GM23338 (cell line): ENCODE data around the gene DUSP3. TPM values are rescaled to one million over a fixed set of nuclear protein-coding genes. Genes with fewer than 3 reads are reported as not detected.

Experiments
- ATAC-seq: fragments of 200-7000 bp; cut with Tn5 transposase; 3 replicates; pipeline ENCODE4 v1.9.1; 2020
- DNase-seq: peaks from one replicate; pipeline ENCODE4 v3.0.0-alpha.2; 2015; ENCODE audit warnings: low spot score
- H2AFZ ChIP-seq: fragments of 200-600 bp; sonication (generic); 2 replicates; pipeline ENCODE4 v1.8.0; 2016; ENCODE audit warnings: antibody characterized with exemption, mild to moderate bottlenecking, moderate library complexity
- H3F3A ChIP-seq: fragments of 200-600 bp; sonication (generic); replicated peaks from 2 replicates; pipeline ENCODE4 v1.8.0; 2017; ENCODE audit warnings: antibody characterized with exemption, mixed run types, low read depth
- H3K27ac ChIP-seq: fragments of 200-600 bp; sonication (generic); 2 replicates; pipeline ENCODE4 v1.6.1; 2016; ENCODE audit warnings: low read depth
- H3K27me3 ChIP-seq: fragments of 200-600 bp; sonication (generic); 2 replicates; pipeline ENCODE4 v1.8.0; 2016; ENCODE audit warnings: mild to moderate bottlenecking, mixed run types, moderate library complexity; ENCODE audit not compliant: insufficient read depth
- H3K36me3 ChIP-seq: fragments of 200-600 bp; sonication (generic); 2 replicates; pipeline ENCODE4 v1.8.0; 2016; ENCODE audit warnings: mild to moderate bottlenecking; ENCODE audit not compliant: insufficient read depth
- H3K4me1 ChIP-seq: fragments of 200-600 bp; sonication (generic); 2 replicates; pipeline ENCODE4 v1.8.0; 2016; ENCODE audit warnings: mild to moderate bottlenecking, moderate library complexity; ENCODE audit not compliant: insufficient read depth
- H3K4me2 ChIP-seq: fragments of 200-600 bp; sonication (generic); 2 replicates; pipeline ENCODE4 v1.7.1; 2017; ENCODE audit warnings: mixed run types
- H3K4me3 ChIP-seq: fragments of 200-600 bp; sonication (generic); 2 replicates; pipeline ENCODE4 v1.6.1; 2016; ENCODE audit warnings: mixed run types
- H3K79me2 ChIP-seq: fragments of 200-600 bp; sonication (generic); replicated peaks from 2 replicates; pipeline ENCODE4 v1.8.0; 2017; ENCODE audit warnings: mild to moderate bottlenecking; ENCODE audit not compliant: insufficient read depth
- H3K9me2 ChIP-seq: fragments of 200-600 bp; sonication (generic); 2 replicates; pipeline ENCODE4 v1.8.0; 2017; ENCODE audit not compliant: insufficient read depth
- H4K20me1 ChIP-seq: fragments of 200-600 bp; sonication (generic); replicated peaks from 2 replicates; pipeline ENCODE4 v1.8.0; 2017; ENCODE audit warnings: mild to moderate bottlenecking; ENCODE audit not compliant: insufficient read depth
- H3K27ac Mint-ChIP-seq: 2 replicates; pipeline ENCODE4 v1.8.0; 2020; ENCODE audit warnings: inconsistent platforms, mild to moderate bottlenecking, moderate library complexity, mixed read lengths
- H3K27me3 Mint-ChIP-seq: 3 replicates; pipeline ENCODE4 v1.8.0; 2022; ENCODE audit warnings: low read depth, mild to moderate bottlenecking, moderate library complexity, mixed read lengths, inconsistent platforms; ENCODE audit not compliant: insufficient read depth, poor library complexity
- H3K36me3 Mint-ChIP-seq: 3 replicates; pipeline ENCODE4 v1.8.0; 2021; ENCODE audit warnings: low read depth, mild to moderate bottlenecking, inconsistent platforms, moderate library complexity, mixed read lengths
- H3K4me1 Mint-ChIP-seq: 3 replicates; pipeline ENCODE4 v1.8.0; 2020; ENCODE audit warnings: mild to moderate bottlenecking, inconsistent platforms, mixed read lengths
- H3K4me3 Mint-ChIP-seq: 3 replicates; pipeline ENCODE4 v1.8.0; 2021; ENCODE audit warnings: moderate library complexity, mild to moderate bottlenecking, inconsistent platforms, mixed read lengths
- H3K9me3 Mint-ChIP-seq: 3 replicates; pipeline ENCODE4 v1.8.0; 2020; ENCODE audit warnings: moderate library complexity, mild to moderate bottlenecking, inconsistent platforms, mixed read lengths
- CREB1 ChIP-seq: fragments of 250-450 bp; sonication (Bioruptor Pico); IDR thresholded peaks from 2 replicates; pipeline ENCODE4 v1.5.0; 2020; ENCODE audit warnings: low read depth, mild to moderate bottlenecking, moderate library complexity
- CTCF ChIP-seq, 2 experiments: fragments of 200-600 bp in 1 of 2; sonication (generic) in 1 of 2; conservative IDR thresholded peaks; 2 replicates each; pipeline versions ENCODE4 v1.5.1 to v1.6.1; 2016 to 2017; ENCODE audit warnings: antibody characterized with exemption in 2 of 2, low read depth in 2 of 2, mild to moderate bottlenecking in 2 of 2, moderate library complexity in 1 of 2
- EZH2 ChIP-seq: fragments of 200-600 bp; sonication (generic); IDR thresholded peaks from one replicate; pipeline ENCODE4 v1.8.0; 2017; ENCODE audit warnings: antibody characterized with exemption, mild to moderate bottlenecking, low read depth; ENCODE audit not compliant: unreplicated experiment
- EZH2phosphoT487 ChIP-seq: fragments of 200-600 bp; sonication (generic); IDR thresholded peaks from one replicate; pipeline ENCODE4 v1.8.1; 2018; ENCODE audit warnings: antibody characterized with exemption; ENCODE audit not compliant: unreplicated experiment
- JUNB ChIP-seq: IDR thresholded peaks from one replicate; pipeline ENCODE4 v1.6.1; 2016; ENCODE audit warnings: antibody characterized with exemption; ENCODE audit not compliant: unreplicated experiment
- NANOG ChIP-seq: IDR thresholded peaks from 2 replicates; pipeline ENCODE4 v1.6.1; 2016; ENCODE audit warnings: antibody characterized with exemption, borderline replicate concordance
- POLR2AphosphoS5 ChIP-seq: IDR thresholded peaks from 2 replicates; pipeline ENCODE4 v1.6.1; 2016; ENCODE audit warnings: antibody characterized with exemption, low read depth
- STAT1 ChIP-seq: IDR thresholded peaks from one replicate; pipeline ENCODE4 v1.6.1; 2016; ENCODE audit warnings: antibody characterized with exemption; ENCODE audit not compliant: unreplicated experiment
- ZNF114 ChIP-seq: fragments of 250-450 bp; sonication (Bioruptor Pico); IDR thresholded peaks from 2 replicates; pipeline ENCODE4 v1.5.0; 2020; ENCODE audit warnings: mild to moderate bottlenecking, moderate library complexity
- ZNF331 ChIP-seq: fragments of 250-450 bp; sonication (Bioruptor Pico); IDR thresholded peaks from 2 replicates; pipeline ENCODE4 v1.5.0; 2020; ENCODE audit warnings: low read depth, mild to moderate bottlenecking, moderate library complexity
- polyA plus RNA-seq: library from polyadenylated mRNA; unstranded; fragments of >200 nt; fragmentation: Nextera tagmentation; extraction: Ambion mirVana; gene quantifications from 2 replicates; pipeline ENCODE4 v1.2.1, GENCODE V29; 2016
- total RNA-seq: library from RNA; depleted of rRNA; stranded (reverse); fragments of >200 nt; shearing (Covaris generic); gene quantifications from 2 replicates; pipeline ENCODE4 v1.2.3, GENCODE V29; 2014
- TF ChIP-seq, protein P1 (sequence below): IDR thresholded peaks from 2 replicates; pipeline ENCODE4 v1.6.1; 2016; ENCODE audit warnings: antibody characterized with exemption
- TF ChIP-seq, protein P2 (sequence below): fragments of 250-450 bp; sonication (Bioruptor Pico); IDR thresholded peaks from 2 replicates; pipeline ENCODE4 v1.5.0; 2020; ENCODE audit warnings: mild to moderate bottlenecking, moderate library complexity
- TF ChIP-seq, protein P3 (sequence below): IDR thresholded peaks from one replicate; pipeline ENCODE4 v1.6.1; 2018; ENCODE audit warnings: antibody characterized with exemption; ENCODE audit not compliant: unreplicated experiment

Gene DUSP3
- total and polyA plus RNA-seq, 2 experiments from 2014 or later = 14.7 to 22.1 TPM

GRCh38 chr17:43758086-43758485 lies 20.7 kb downstream of the DUSP3 start:
- Histone ChIP-seq H3K36me3 (no peaks in the 10 kb centered on the region), H3K79me2 (no peaks in the 10 kb centered on the region), H3K27me3 (peaks cover 30% of the 10 kb centered on the region), H2AFZ (peak overlapping the region; percentile 47; the same call in 1 of the 2 replicates), H4K20me1 (no peaks in the 10 kb centered on the region), H3K4me3 (no peak overlapping the region), H3K4me2 (no peak overlapping the region), H3K4me1 (peaks cover 25% of the 10 kb centered on the region), H3F3A (peaks cover 7% of the 10 kb centered on the region; the same call in 1 of the 2 replicates), H3K9me2 (no peaks in the 10 kb centered on the region), H3K27ac (no peak overlapping the region)
- TF ChIP-seq EZH2 (no peak), JUNB (no peak), POLR2AphosphoS5 (no peak), ZNF331 (CRISPR knock-in tag) (no peak), CTCF (conservative IDR thresholded peaks at IDR 0.05; ENCODE audit: low read depth in 2 of 2) (no peak), ZNF114 (CRISPR knock-in tag) (no peak), NANOG (no peak), STAT1 (no peak), EZH2phosphoT487 (no peak), CREB1 (no peak)
- TF ChIP-seq, protein P1, sequence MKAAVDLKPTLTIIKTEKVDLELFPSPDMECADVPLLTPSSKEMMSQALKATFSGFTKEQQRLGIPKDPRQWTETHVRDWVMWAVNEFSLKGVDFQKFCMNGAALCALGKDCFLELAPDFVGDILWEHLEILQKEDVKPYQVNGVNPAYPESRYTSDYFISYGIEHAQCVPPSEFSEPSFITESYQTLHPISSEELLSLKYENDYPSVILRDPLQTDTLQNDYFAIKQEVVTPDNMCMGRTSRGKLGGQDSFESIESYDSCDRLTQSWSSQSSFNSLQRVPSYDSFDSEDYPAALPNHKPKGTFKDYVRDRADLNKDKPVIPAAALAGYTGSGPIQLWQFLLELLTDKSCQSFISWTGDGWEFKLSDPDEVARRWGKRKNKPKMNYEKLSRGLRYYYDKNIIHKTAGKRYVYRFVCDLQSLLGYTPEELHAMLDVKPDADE = no peak
- TF ChIP-seq, protein P2, sequence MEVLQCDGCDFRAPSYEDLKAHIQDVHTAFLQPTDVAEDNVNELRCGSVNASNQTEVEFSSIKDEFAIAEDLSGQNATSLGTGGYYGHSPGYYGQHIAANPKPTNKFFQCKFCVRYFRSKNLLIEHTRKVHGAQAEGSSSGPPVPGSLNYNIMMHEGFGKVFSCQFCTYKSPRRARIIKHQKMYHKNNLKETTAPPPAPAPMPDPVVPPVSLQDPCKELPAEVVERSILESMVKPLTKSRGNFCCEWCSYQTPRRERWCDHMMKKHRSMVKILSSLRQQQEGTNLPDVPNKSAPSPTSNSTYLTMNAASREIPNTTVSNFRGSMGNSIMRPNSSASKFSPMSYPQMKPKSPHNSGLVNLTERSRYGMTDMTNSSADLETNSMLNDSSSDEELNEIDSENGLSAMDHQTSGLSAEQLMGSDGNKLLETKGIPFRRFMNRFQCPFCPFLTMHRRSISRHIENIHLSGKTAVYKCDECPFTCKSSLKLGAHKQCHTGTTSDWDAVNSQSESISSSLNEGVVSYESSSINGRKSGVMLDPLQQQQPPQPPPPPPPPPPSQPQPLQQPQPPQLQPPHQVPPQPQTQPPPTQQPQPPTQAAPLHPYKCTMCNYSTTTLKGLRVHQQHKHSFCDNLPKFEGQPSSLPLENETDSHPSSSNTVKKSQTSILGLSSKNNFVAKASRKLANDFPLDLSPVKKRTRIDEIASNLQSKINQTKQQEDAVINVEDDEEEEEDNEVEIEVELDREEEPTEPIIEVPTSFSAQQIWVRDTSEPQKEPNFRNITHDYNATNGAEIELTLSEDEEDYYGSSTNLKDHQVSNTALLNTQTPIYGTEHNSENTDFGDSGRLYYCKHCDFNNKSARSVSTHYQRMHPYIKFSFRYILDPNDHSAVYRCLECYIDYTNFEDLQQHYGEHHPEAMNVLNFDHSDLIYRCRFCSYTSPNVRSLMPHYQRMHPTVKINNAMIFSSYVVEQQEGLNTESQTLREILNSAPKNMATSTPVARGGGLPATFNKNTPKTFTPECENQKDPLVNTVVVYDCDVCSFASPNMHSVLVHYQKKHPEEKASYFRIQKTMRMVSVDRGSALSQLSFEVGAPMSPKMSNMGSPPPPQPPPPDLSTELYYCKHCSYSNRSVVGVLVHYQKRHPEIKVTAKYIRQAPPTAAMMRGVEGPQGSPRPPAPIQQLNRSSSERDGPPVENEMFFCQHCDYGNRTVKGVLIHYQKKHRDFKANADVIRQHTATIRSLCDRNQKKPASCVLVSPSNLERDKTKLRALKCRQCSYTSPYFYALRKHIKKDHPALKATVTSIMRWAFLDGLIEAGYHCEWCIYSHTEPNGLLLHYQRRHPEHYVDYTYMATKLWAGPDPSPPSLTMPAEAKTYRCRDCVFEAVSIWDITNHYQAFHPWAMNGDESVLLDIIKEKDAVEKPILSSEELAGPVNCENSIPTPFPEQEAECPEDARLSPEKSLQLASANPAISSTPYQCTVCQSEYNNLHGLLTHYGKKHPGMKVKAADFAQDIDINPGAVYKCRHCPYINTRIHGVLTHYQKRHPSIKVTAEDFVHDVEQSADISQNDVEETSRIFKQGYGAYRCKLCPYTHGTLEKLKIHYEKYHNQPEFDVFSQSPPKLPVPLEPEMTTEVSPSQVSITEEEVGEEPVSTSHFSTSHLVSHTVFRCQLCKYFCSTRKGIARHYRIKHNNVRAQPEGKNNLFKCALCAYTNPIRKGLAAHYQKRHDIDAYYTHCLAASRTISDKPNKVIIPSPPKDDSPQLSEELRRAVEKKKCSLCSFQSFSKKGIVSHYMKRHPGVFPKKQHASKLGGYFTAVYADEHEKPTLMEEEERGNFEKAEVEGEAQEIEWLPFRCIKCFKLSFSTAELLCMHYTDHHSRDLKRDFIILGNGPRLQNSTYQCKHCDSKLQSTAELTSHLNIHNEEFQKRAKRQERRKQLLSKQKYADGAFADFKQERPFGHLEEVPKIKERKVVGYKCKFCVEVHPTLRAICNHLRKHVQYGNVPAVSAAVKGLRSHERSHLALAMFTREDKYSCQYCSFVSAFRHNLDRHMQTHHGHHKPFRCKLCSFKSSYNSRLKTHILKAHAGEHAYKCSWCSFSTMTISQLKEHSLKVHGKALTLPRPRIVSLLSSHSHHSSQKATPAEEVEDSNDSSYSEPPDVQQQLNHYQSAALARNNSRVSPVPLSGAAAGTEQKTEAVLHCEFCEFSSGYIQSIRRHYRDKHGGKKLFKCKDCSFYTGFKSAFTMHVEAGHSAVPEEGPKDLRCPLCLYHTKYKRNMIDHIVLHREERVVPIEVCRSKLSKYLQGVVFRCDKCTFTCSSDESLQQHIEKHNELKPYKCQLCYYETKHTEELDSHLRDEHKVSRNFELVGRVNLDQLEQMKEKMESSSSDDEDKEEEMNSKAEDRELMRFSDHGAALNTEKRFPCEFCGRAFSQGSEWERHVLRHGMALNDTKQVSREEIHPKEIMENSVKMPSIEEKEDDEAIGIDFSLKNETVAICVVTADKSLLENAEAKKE = no peak
- TF ChIP-seq, protein P3, sequence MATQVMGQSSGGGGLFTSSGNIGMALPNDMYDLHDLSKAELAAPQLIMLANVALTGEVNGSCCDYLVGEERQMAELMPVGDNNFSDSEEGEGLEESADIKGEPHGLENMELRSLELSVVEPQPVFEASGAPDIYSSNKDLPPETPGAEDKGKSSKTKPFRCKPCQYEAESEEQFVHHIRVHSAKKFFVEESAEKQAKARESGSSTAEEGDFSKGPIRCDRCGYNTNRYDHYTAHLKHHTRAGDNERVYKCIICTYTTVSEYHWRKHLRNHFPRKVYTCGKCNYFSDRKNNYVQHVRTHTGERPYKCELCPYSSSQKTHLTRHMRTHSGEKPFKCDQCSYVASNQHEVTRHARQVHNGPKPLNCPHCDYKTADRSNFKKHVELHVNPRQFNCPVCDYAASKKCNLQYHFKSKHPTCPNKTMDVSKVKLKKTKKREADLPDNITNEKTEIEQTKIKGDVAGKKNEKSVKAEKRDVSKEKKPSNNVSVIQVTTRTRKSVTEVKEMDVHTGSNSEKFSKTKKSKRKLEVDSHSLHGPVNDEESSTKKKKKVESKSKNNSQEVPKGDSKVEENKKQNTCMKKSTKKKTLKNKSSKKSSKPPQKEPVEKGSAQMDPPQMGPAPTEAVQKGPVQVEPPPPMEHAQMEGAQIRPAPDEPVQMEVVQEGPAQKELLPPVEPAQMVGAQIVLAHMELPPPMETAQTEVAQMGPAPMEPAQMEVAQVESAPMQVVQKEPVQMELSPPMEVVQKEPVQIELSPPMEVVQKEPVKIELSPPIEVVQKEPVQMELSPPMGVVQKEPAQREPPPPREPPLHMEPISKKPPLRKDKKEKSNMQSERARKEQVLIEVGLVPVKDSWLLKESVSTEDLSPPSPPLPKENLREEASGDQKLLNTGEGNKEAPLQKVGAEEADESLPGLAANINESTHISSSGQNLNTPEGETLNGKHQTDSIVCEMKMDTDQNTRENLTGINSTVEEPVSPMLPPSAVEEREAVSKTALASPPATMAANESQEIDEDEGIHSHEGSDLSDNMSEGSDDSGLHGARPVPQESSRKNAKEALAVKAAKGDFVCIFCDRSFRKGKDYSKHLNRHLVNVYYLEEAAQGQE = no peak
- H3K27ac Mint-ChIP-seq = no peak overlapping the region
- no peak for ATAC-seq
- peaks cover 22% of the 10 kb centered on the region for H3K27me3 Mint-ChIP-seq
- no peaks in the 10 kb centered on the region for H3K36me3 Mint-ChIP-seq
- no peaks in the 10 kb centered on the region for H3K9me3 Mint-ChIP-seq
- H3K4me1 Mint-ChIP-seq = peaks cover 46% of the 10 kb centered on the region
- no peak overlapping the region for H3K4me3 Mint-ChIP-seq
- DNase-seq = no peak
